Spinal cord (tissue), 10 donors: ENCODE measurements around the gene B4GALNT2. TPM values are rescaled to one million over a fixed set of nuclear protein-coding genes. Genes with fewer than 3 reads are reported as not detected.

Experiments
- DNase-seq, 6 donors: peaks; one replicate each; pipeline versions ENCODE4 v3.0.0 to v3.0.0-alpha.2; 2013 to 2015; ENCODE audit warnings: low spot score in 6 of 6, low read depth in 4 of 6
- H3K27ac ChIP-seq: one replicate; pipeline ENCODE4 v1.5.1; 2013; ENCODE audit warnings: low read depth, low read length, control low read depth
- H3K27me3 ChIP-seq: one replicate; pipeline ENCODE4 v1.6.1; 2013; ENCODE audit warnings: low read length; ENCODE audit not compliant: control insufficient read depth, insufficient read depth
- H3K36me3 ChIP-seq: one replicate; pipeline ENCODE4 v1.6.1; 2013; ENCODE audit warnings: low read length; ENCODE audit not compliant: control insufficient read depth, insufficient read depth
- H3K4me1 ChIP-seq: one replicate; pipeline ENCODE4 v1.6.1; 2013; ENCODE audit warnings: low read length; ENCODE audit not compliant: control insufficient read depth, insufficient read depth
- H3K4me3 ChIP-seq: one replicate; pipeline ENCODE4 v1.5.1; 2013; ENCODE audit warnings: low read depth, low read length, control low read depth
- H3K9me3 ChIP-seq: one replicate; pipeline ENCODE4 v1.6.1; 2013; ENCODE audit warnings: low read length; ENCODE audit not compliant: control insufficient read depth, insufficient read depth
- WGBS: methylation state at CpG from one replicate; pipeline ENCODE4 v1.1.5; 2013; ENCODE audit warnings: missing lambda C conversion rate; ENCODE audit not compliant: insufficient coverage; 5-methylcytosine and 5-hydroxymethylcytosine counted together
- polyA plus RNA-seq, 2 donors: library from polyadenylated mRNA; unstranded; fragments of 120-200 nt; gene quantifications; one replicate each; pipeline ENCODE4 v1.2.1, GENCODE V29; 2013; ENCODE audit not compliant: insufficient read length in 2 of 2
- total RNA-seq, 2 donors: library from RNA; depleted of rRNA in 1 of 2; stranded (reverse); fragments of 120-200 nt in 1 of 2; fragments of >200 nt in 1 of 2; gene quantifications; one replicate each; pipeline versions ENCODE4 v1.2.3 to v1.2.4, GENCODE V29; 2013 to 2014
- donor health status: healthy.

The B4GALNT2 gene
- total and polyA plus RNA-seq, 4 donors: under 0.01 to 0.33 (median 0.33) TPM; not detected in 1

DNA sequence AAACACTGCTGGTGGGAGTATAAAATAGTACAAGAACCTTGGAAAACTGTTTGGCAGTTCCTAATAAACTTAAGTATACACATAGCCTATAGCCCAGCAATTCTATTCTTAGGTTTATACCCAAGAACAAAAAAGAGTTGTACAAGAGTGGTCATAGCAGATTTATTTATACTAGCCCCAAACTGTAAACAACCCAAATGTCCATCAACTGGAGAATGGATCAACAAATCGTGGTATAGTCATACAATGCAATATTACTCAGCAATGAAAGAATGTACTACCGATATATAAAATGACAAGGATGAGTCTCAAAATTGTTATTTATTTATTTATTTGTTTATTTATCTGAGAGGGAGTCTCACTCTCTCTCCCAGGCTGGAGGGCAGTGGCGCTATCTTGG is 54.7 kb downstream of the B4GALNT2 start:
- WGBS: 100% methylated on average over 1 of the region's 3 CpGs
- H3K27me3 ChIP-seq: no peaks in the 10 kb centered on the region
- H3K27ac ChIP-seq: no peak overlapping the region
- H3K9me3 ChIP-seq: no peaks in the 10 kb centered on the region
- H3K36me3 ChIP-seq: no peaks in the 10 kb centered on the region
- peaks cover 4% of the 10 kb centered on the region for H3K4me1 ChIP-seq
- DNase-seq: no peak
- no peak overlapping the region for H3K4me3 ChIP-seq

DNA sequence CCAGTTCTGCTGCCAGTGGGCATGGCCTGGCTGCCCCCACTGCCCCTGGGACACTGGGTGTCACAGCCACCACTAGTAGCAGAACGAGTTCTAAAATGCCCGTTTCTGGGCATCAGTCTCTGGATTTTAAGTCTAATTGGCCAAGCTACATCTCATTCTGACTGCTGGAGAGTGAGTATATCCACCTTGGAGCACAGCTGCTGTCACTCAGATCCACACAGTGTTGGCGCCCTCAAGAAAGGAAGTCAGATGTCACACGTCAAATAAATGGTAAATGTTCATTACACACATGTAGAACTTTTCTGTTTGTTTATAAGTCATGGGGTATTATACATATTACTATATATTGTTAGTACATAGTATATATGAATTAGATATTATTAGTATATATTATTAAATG is 58.4 kb downstream of the B4GALNT2 start:
- peaks cover 10% of the 10 kb centered on the region for H3K4me1 ChIP-seq
- H3K27ac ChIP-seq: no peak overlapping the region
- WGBS: 75% methylated on average over 2 of the region's 4 CpGs

DNA sequence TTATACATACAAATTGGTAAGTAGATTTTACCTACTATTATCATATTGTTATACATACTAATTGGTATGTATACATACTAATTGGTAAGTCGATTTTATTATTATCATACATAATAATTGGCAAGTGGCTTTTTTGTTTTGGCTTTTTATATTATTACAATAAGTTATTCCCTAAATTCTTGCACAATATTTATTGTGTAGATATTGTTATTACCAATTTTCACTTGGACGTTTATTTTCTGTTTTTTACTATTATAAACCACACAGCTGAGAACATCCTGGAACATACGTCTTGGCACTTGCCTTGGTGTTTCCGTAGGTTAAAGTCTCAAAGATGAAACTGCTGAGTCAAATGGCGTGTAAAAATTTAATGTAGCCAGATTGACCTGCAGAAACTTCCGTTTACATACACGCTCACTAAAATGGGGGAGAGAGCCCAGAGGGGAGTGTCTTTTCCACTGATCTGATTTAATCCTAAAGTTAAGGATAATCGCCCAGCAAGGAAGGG is 58.9 kb downstream of the B4GALNT2 start:
- H3K27ac ChIP-seq: peak overlapping the region; percentile 100
- no peaks in the 10 kb centered on the region for H3K27me3 ChIP-seq
- WGBS: 0% methylated on average over 1 of the region's 8 CpGs
- no peaks in the 10 kb centered on the region for H3K9me3 ChIP-seq
- no peak for DNase-seq
- peak overlapping the region; percentile 100 for H3K4me3 ChIP-seq
- no peaks in the 10 kb centered on the region for H3K36me3 ChIP-seq
- peaks cover 10% of the 10 kb centered on the region for H3K4me1 ChIP-seq

More for the DNA sequence above, 58.4 kb downstream of the B4GALNT2 start:
- Histone ChIP-seq H3K4me3 (no peak overlapping the region), H3K27me3 (no peaks in the 10 kb centered on the region), H3K9me3 (no peaks in the 10 kb centered on the region), H3K36me3 (no peaks in the 10 kb centered on the region)
- no peak for DNase-seq

DNA sequence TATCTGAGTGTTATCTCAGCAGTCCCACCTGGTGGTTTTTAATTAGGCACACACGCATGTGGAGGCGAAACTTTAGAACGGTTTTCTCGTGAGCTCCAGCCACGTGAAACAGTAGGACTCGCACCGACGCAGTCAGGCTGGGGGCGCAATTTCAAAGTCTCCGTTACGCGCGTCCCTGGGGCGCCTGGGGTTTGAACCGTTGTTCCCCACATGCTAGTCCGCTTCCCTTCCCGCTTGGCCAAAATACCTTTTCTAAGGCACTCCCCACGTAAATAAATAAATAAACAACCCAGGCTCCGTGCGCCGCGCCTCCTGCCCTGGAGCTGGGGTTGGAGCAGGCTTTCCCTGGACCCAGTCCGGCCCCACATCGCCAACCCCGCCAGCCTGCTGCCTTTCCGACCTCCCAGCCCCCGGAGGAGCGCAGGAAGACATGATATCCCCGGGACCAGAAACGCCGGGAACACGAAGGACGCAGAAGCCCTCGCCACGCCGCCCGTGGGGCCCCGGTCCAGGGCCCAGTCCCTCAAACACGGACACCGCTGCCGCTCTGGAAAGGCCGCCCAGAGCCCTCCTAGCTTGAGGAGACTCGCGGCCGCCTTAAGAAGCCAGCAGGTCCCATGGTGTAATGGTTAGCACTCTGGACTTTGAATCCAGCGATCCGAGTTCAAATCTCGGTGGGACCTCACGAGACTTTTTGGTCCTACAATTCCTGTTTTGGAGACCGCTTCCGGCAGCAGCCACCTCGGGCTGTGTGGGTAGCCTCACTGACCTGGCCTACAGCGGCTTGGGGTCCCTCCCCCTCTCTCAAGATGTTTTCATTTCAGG is 59.6 kb downstream of the B4GALNT2 start:
- WGBS: under 1% methylated on average over 52 of the region's 53 CpGs
- H3K9me3 ChIP-seq: no peaks in the 10 kb centered on the region
- H3K36me3 ChIP-seq: no peaks in the 10 kb centered on the region
- peaks cover 10% of the 10 kb centered on the region for H3K4me1 ChIP-seq
- peak overlapping the region; percentile 100 for H3K4me3 ChIP-seq
- no peaks in the 10 kb centered on the region for H3K27me3 ChIP-seq
- DNase-seq: peak; percentile 77 to 97 (median 83)
- H3K27ac ChIP-seq: peak overlapping the region; percentile 100

DNA sequence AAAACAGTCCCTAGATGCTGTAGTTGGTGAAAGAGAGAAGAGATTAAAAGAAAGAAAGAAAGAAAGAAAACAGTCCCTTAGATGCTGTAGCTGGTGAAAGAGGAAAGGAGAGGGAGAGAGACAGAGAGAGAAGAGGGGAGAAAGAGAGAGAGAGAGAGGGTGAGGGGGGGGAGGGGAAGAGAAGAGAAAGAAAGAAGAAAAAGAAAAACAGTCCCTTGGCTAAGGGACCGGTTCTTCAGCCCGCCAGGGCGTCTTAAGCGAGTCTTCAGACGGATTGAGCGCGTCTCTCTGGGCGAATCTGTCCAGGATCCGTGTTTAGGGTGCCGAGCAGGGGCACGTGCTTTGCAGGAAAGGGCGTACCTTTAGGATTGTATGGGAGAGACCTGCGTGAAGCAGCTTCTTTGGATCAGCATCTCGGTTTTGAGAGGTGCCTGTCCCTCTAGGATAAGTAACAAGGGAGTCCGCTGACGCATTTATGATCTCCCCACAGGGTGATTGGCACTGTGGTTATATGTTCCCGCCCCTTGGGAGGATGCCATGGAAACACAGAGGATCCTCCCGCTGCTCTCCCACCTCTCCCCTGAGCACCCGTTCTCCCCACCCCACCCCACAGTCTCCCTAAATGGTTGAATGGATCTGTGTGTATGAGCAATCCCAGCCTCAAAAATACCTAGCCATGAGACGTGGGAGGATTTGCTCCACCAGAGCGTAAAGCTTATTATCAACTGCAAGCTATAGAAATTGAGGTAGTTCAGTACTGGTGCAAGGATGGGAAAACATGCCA is 61.1 kb downstream of the B4GALNT2 start:
- Histone ChIP-seq H3K27ac (peak overlapping the region; percentile 100), H3K4me1 (peaks cover 10% of the 10 kb centered on the region), H3K36me3 (no peaks in the 10 kb centered on the region), H3K4me3 (peak overlapping the region; percentile 100), H3K9me3 (no peaks in the 10 kb centered on the region), H3K27me3 (no peaks in the 10 kb centered on the region)
- DNase-seq: peak; percentile 20 to 91 (median 50)
- WGBS: 3% methylated on average over 15 of the region's 21 CpGs

DNA sequence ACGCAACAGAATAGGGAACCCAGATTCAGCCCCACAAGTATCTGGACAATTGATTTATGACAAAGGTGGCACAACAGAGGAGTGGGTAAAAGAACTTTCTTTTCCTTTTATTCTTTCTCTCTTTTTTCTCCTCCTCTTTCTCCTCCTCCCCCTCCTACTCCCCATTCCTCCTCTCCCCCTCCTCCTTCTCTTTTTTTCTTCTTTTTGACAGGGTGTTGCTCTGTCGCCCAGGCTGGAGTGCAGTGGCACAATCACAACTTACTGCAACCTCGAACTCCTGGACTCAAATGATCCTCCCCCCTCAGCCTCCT is 61.7 kb downstream of the B4GALNT2 start:
- Histone ChIP-seq H3K27me3 (no peaks in the 10 kb centered on the region), H3K36me3 (no peaks in the 10 kb centered on the region), H3K27ac (no peak overlapping the region), H3K4me1 (peaks cover 10% of the 10 kb centered on the region), H3K9me3 (no peaks in the 10 kb centered on the region), H3K4me3 (no peak overlapping the region)
- 50% methylated on average over 3 of the region's 3 CpGs for WGBS
- DNase-seq: no peak

DNA sequence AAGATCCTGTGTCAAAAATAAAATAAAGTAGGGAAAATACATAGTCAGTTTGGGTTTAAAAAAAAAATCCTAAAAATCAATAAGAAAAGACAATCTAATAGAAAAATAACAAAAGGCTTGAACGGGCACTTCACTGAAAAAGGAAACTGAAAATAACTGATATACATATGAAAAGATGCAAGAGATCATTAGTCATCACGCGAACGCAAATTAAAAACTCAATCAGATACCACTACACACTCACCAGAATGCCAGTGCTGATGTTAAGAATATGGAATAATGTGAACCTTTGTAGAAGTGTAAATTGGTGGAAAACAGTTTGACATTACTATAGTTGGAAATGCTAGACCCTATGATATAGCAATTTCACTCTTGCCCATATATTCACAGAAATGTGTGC is 63.2 kb downstream of the B4GALNT2 start:
- Histone ChIP-seq H3K4me1 (peaks cover 10% of the 10 kb centered on the region), H3K36me3 (no peaks in the 10 kb centered on the region), H3K4me3 (no peak overlapping the region), H3K9me3 (no peaks in the 10 kb centered on the region), H3K27ac (no peak overlapping the region), H3K27me3 (no peaks in the 10 kb centered on the region)
- DNase-seq: no peak
- WGBS: no CpG with 5 or more reads among the region's 4 CpGs

DNA sequence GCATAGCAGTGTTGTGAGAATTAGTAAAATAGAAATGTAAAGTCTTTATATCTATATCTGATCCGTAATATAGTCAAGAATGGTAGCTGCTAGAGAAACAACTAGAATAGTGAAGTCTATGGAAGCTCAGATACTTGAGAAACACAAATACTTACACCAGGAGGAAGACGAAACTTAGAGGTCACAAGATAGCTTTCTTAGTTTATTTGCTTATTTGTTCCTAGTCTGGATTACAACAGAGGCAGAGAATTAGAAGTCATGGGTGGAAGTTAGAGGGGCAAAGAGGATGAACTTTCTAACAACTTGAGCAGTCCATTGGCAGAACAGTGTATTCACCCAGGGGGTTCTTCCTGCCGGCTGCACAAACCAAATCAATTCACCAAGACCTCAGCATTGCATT is 64.0 kb downstream of the B4GALNT2 start:
- H3K4me1 ChIP-seq: peaks cover 10% of the 10 kb centered on the region
- DNase-seq: no peak
- H3K4me3 ChIP-seq: no peak overlapping the region
- H3K27me3 ChIP-seq: no peaks in the 10 kb centered on the region
- H3K36me3 ChIP-seq: no peaks in the 10 kb centered on the region
- no CpG with 5 or more reads among the region's 3 CpGs for WGBS
- H3K27ac ChIP-seq: no peak overlapping the region
- no peaks in the 10 kb centered on the region for H3K9me3 ChIP-seq

DNA sequence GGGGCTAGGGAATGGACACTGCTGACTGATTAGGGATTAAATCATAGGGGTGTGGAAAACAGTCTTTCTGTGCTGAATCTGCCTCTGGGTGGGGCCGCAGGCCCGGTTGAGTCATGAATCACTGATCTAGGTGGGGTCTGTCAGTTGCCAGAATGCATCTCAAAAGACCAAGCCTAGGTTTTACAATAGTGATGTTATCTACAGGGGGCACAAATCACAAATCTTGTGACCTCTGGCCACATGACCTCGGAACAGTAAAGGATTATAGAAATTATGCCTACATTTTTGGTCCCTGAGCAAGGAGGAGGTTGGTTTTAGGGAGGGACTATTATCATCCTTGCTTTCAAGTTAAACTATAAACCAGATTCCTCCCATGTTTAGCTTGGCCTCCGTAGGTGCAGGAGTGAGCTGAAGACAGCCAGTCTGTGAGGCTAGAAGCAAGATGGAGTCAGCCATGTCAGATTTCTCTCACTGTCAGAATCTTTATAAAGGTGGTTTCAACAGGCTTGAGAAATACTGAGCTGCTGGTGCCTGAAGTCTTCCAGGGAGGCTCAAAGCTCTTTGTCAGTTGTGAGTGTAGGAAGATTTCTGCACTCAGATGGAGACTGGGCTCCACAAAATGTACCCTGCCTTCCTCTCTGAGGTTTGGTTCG is 64.9 kb downstream of the B4GALNT2 start:
- H3K27me3 ChIP-seq: no peaks in the 10 kb centered on the region
- WGBS: 75% methylated on average over 1 of the region's 5 CpGs
- no peaks in the 10 kb centered on the region for H3K36me3 ChIP-seq
- H3K9me3 ChIP-seq: no peaks in the 10 kb centered on the region
- no peak overlapping the region for H3K4me3 ChIP-seq
- no peak overlapping the region for H3K27ac ChIP-seq
- H3K4me1 ChIP-seq: peaks cover 6% of the 10 kb centered on the region
- DNase-seq: no peak
